DMS153 treated with DMSO at 0.1 percent for 48 hours (cell line): ENCODE results near the gene MCM5.
"Not testable (repeated sequence)": the region's sequence is repeated elsewhere in the genome, so short reads cannot be mapped to it uniquely, and the experiment has no call there.

Experiments
- DNase-seq: peaks from one replicate; lab custom pipeline; 2025; ENCODE audit not compliant: unreplicated experiment; lab: John Stamatoyannopoulos, UW

MCM5 gene

DNA sequence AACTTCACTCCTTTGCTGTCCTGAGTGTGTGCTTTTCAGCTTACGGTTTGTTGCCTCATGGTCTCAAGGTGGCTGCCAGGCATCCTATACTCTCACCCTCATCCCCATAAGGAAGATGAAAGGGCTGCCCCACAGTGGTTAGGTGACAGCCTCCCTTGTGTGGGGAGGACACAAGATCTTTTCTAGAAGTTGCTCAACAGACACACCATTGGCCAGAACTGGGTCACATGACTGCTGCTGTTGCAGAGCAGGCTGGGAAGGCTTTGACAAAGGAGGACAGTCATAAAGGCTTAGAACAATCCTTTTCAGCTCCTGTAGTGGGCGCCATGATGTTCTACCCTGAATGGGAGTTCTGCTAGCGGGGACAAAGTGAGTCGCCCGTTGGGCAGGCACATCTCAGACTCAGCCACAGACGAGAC, 71.0 kb downstream of the MCM5 start:
- DNase-seq: no peak

DNA sequence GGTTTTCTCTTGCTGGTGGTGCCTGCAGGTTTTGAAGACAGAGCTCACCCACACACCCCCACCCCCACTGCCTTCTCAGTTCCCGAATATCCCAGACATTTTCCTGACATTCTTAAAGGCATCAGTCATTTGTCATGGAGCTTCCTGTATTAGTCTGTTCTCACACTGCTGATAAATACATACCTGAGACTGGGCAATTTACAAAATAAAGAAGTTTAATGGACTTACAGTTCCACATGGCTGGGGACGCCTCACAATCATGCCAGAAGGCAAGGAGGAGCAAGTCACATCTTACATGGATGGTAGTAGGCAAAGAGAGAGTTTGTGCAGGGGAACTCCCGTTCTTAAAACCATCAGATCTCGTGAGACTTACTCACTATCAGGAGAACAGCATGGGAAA, 71.6 kb downstream of the MCM5 start:
- not testable (repeated sequence) for DNase-seq

- no peak for DNase-seq
Measured at GRCh38 chr22:35472488-35472887, 72.5 kb downstream of the MCM5 start.

GRCh38 chr22:35473971-35474370, 74.0 kb downstream of the MCM5 start:
- no peak for DNase-seq
